Cardiac muscle cell (in vitro differentiated cells and primary cell): Measurements from ENCODE around the gene MEAK7. TPM values are rescaled to one million over a fixed set of nuclear protein-coding genes. Genes with fewer than 3 reads are reported as not detected.
"Not testable (repeated sequence)": the region's sequence is repeated elsewhere in the genome, so short reads cannot be mapped to it uniquely, and the experiment has no call there.

Experiments used
- DNase-seq, 2 donors: peaks; one replicate each; pipeline versions ENCODE4 v3.0.0 to v3.0.0-alpha.2; 2010 to 2017; ENCODE audit warnings: low read depth in 1 of 2, low spot score in 1 of 2
- H3K27ac ChIP-seq: fragments of 200-600 bp; sonication (generic); 2 replicates; pipeline ENCODE4 v1.5.1; 2016
- H3K27me3 ChIP-seq: fragments of 200-600 bp; sonication (generic); 2 replicates; pipeline ENCODE4 v1.6.0; 2016; ENCODE audit warnings: control low read depth
- H3K36me3 ChIP-seq: fragments of 200-600 bp; sonication (generic); 2 replicates; pipeline ENCODE4 v1.5.1; 2016; ENCODE audit warnings: control low read depth
- H3K4me1 ChIP-seq: fragments of 200-600 bp; sonication (generic); 2 replicates; pipeline ENCODE4 v1.8.1; 2017; ENCODE audit warnings: low read depth, mild to moderate bottlenecking, mixed run types
- H3K4me3 ChIP-seq: fragments of 200-600 bp; sonication (generic); 2 replicates; pipeline ENCODE4 v1.5.1; 2016; ENCODE audit warnings: mild to moderate bottlenecking
- H3K9me3 ChIP-seq: fragments of 200-600 bp; sonication (generic); 2 replicates; pipeline ENCODE4 v1.5.1; 2017; ENCODE audit warnings: low read depth, mild to moderate bottlenecking, control low read depth
- polyA plus RNA-seq: library from polyadenylated mRNA; unstranded; fragments of >200 nt; fragmentation: Nextera tagmentation; extraction: Ambion mirVana; gene quantifications from 2 replicates; pipeline ENCODE4 v1.2.1, GENCODE V29; 2016
- total RNA-seq: library from RNA; depleted of rRNA; stranded (reverse); fragments of >200 nt; gene quantifications from 2 replicates; pipeline ENCODE4 v1.2.3, GENCODE V29; 2016
- TF ChIP-seq, protein P1 (sequence below): IDR thresholded peaks from 2 replicates; pipeline ENCODE4 v1.5.1; 2012; ENCODE audit warnings: low read depth, mild to moderate bottlenecking, low read length

MEAK7 gene
- total and polyA plus RNA-seq, 2 experiments from 2014 or later: 26.6 to 28.7 TPM

DNA sequence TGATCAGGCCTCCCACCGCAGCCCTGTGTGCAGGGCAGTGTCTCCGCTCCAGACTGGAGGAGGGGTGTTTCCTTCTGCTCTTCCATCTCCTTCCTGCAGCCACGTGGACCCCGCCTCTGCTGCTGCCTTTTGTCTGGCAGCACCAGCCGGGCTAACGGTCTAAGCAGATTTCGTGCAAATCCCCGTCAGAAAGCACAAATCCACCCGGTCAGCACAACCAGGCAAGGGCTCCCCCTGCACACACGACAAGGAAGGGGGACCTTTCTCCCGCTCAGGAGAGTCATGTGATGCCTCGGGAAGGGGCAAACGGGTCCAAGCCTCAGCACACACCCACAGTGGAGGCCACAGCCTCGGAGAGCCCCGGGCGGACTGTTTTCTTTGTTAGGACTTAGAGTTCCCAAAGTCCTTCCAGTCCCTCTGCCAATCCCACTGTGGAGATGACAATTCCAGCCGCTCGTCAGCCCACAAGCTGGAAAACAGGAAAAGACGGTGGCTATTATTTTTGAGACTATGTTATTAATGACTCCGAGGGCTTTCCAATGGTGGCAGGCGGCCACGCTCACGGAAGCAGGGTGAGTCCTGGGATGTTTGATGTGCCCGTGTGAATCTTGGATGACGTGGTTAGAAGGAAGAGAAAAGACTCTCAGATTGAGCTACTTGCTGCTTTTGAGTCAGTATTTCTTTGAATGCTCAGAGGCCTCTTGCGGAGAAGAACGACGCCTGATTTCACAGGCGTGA lies 22.5 kb upstream of the MEAK7 start:
- no peak overlapping the region for H3K4me3 ChIP-seq
- no peaks in the 10 kb centered on the region for H3K27me3 ChIP-seq
- no peaks in the 10 kb centered on the region for H3K36me3 ChIP-seq
- H3K9me3 ChIP-seq: no peaks in the 10 kb centered on the region
- peak in 1 of 2 donors; percentile 55 for DNase-seq
- TF ChIP-seq, protein P1, sequence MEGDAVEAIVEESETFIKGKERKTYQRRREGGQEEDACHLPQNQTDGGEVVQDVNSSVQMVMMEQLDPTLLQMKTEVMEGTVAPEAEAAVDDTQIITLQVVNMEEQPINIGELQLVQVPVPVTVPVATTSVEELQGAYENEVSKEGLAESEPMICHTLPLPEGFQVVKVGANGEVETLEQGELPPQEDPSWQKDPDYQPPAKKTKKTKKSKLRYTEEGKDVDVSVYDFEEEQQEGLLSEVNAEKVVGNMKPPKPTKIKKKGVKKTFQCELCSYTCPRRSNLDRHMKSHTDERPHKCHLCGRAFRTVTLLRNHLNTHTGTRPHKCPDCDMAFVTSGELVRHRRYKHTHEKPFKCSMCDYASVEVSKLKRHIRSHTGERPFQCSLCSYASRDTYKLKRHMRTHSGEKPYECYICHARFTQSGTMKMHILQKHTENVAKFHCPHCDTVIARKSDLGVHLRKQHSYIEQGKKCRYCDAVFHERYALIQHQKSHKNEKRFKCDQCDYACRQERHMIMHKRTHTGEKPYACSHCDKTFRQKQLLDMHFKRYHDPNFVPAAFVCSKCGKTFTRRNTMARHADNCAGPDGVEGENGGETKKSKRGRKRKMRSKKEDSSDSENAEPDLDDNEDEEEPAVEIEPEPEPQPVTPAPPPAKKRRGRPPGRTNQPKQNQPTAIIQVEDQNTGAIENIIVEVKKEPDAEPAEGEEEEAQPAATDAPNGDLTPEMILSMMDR: no peak
- no peak overlapping the region for H3K27ac ChIP-seq
- H3K4me1 ChIP-seq: no peaks in the 10 kb centered on the region

DNA sequence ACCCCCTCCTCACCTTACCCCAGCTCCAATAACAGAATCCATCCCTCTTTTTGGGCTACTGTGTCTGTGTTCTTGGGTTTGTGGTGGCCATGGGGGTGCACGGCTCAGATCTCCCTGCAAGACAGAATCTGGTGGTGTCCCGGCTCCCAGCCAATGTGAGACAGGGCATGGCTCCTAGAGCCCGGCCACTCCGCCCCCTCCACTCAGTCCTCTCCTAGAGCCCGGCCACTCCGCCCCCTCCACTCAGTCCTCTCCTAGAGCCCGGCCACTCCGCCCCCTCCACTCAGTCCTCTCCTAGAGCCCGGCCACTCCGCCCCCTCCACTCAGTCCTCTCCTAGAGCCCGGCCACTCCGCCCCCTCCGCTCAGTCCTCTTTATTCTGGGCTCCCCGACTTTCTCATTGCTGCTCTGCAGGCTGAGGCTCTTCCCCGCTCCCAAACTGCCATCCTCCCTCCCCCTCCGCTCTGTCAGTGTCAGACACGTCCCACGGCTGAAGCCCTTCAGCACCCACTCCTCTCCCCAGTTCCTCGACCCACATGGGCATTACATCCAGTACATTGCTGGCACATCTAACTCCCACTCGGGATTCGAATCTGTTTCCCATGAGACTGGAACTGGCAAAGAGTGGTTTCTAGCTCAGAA lies 20.6 kb upstream of the MEAK7 start:
- not testable (repeated sequence) for H3K9me3 ChIP-seq, H3K27ac ChIP-seq, H3K27me3 ChIP-seq, H3K4me1 ChIP-seq, H3K4me3 ChIP-seq, H3K36me3 ChIP-seq, DNase-seq

DNA sequence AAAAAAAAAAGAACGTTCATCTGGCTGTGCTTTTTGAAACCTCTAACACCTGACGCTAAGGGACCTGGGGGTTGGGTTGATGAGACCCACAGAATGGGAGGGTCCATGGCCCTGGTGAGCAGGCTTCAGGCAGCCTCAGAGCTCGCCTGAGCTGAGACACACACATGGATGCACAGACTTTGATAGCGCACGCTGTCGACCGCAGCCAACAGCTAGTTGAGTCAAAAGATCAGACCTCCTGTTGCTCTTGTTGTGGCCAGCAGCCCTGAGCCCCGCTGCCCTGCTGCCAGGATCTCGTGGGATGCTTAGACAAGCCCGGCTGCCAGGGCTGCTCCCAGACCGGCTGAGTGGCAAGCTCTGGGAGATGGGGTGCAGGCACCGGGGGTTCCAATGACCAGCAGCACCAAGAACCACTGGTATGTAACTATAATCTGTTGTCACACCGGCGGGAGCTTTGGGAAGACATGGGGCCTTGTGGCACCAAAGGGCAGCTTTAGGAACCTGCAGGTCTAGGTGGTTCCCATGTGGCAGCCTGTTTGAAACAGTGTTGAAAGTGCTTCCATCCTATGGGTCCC lies 20.0 kb upstream of the MEAK7 start:
- no peaks in the 10 kb centered on the region for H3K27me3 ChIP-seq
- no peak overlapping the region for H3K4me3 ChIP-seq
- H3K9me3 ChIP-seq: no peaks in the 10 kb centered on the region
- no peaks in the 10 kb centered on the region for H3K4me1 ChIP-seq
- TF ChIP-seq, protein P1: no peak
- no peaks in the 10 kb centered on the region for H3K36me3 ChIP-seq
- H3K27ac ChIP-seq: no peak overlapping the region
- DNase-seq: no peak

DNA sequence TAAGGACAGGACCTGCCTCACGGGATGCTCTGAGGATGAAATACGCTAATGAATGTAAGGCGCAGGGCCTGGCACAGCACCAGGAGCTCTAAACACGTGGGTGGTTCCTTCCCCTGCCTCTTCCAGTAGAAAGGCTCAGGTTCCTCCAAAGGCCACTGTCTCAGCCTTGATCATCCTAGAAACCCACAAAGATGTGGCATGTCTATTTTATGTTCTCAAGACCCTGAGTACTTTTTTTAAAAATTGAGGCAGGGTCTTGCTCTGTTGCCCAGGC lies 17.0 kb upstream of the MEAK7 start:
- TF ChIP-seq, protein P1: no peak
- DNase-seq: peak in 1 of 2 donors; percentile 9
- no peak overlapping the region for H3K27ac ChIP-seq

DNA sequence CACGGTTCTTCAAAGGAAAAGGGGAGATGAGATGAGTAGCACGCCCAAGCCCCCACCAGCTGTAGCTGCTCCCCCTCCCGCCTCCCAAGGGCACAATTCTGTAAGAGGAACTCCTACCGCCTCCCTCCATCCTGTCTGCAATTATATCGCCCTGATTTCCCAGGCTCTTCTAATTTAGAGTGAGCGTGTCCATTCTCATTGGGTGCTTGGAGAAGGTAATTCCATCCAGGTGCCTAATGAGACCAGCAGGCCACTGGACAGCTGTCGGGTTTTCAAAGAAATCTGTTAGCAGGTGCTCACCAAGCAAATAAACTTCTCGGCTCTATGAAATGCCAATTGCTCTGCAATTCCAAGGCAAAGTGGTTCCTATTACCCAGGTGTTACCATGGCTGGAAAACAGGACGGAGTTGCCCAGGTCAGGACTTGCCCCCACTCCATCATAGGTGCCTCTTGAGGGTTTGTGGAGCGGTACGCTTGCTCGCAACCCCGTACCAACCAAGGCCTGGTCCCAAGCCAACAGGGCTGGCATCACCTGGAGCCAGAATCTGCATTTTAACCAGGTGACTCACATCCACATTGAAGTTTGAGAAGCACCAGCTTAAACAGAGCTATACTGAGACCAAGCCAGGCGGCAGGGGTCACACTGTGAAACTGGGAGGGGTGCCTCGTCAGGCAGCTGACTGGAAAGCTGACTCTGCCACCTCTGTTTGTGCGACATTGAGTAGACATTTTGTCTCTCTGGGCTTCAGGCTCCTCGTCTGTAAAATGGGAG lies 16.5 kb upstream of the MEAK7 start:
- Histone ChIP-seq H3K27ac (no peak overlapping the region), H3K9me3 (no peaks in the 10 kb centered on the region), H3K36me3 (no peaks in the 10 kb centered on the region), H3K4me3 (no peak overlapping the region), H3K4me1 (no peaks in the 10 kb centered on the region), H3K27me3 (no peaks in the 10 kb centered on the region)
- TF ChIP-seq, protein P1: no peak
- no peak for DNase-seq

More for the DNA sequence above, 17.0 kb upstream of the MEAK7 start:
- H3K27me3 ChIP-seq: no peaks in the 10 kb centered on the region
- H3K4me1 ChIP-seq: no peaks in the 10 kb centered on the region
- no peaks in the 10 kb centered on the region for H3K36me3 ChIP-seq
- H3K9me3 ChIP-seq: no peaks in the 10 kb centered on the region
- no peak overlapping the region for H3K4me3 ChIP-seq
